ENCODE data around the gene RXYLT1.
"Not testable (repeated sequence)": the region's sequence is repeated elsewhere in the genome, so short reads cannot be mapped to it uniquely, and the experiment has no call there.

- TF ChIP-seq CTCF (conservative IDR thresholded peaks at IDR 0.05 in 1 of 2, IDR thresholded peaks at IDR 0.05 in 1 of 2; ENCODE audit: low read depth in 1 of 2, low read length in 2 of 2); EZH2 (IDR thresholded peaks at IDR 0.05; ENCODE audit: low read length, missing control alignments): not testable (repeated sequence)
These were observed 33.2 kb upstream of the RXYLT1 start for GRCh38 chr12:63746470-63746869.

Data from fibroblast of lung (primary cell).